RWPE2 (cell line): ENCODE measurements around the gene SLC9A9.
"Not testable (repeated sequence)": the region's sequence is repeated elsewhere in the genome, so short reads cannot be mapped to it uniquely, and the experiment has no call there.

Experiments
- ATAC-seq: fragments of 200-7000 bp; cut with Tn5 transposase; 3 replicates; pipeline ENCODE4 v1.9.1; 2021; ENCODE audit warnings: low read depth
- DNase-seq: peaks from one replicate; pipeline ENCODE4 v3.0.0-alpha.2; 2020; ENCODE audit warnings: low spot score
- H3K27ac ChIP-seq: fragments of 450-650 bp; 2 replicates; pipeline ENCODE4 v1.5.1; 2017; ENCODE audit warnings: mild to moderate bottlenecking; ENCODE audit not compliant: poor library complexity, severe bottlenecking
- H3K27me3 ChIP-seq: fragments of 250-450 bp; sonication (Bioruptor Pico); 2 replicates; pipeline ENCODE4 v1.5.1; 2021; ENCODE audit warnings: mild to moderate bottlenecking, moderate library complexity; ENCODE audit not compliant: insufficient read depth, poor library complexity, severe bottlenecking
- H3K36me3 ChIP-seq: fragments of 250-450 bp; sonication (Bioruptor Pico); 2 replicates; pipeline ENCODE4 v1.5.1; 2020; ENCODE audit warnings: low read depth, mild to moderate bottlenecking, moderate library complexity
- H3K4me1 ChIP-seq: fragments of 250-450 bp; sonication (Bioruptor Pico); 2 replicates; pipeline ENCODE4 v1.5.1; 2021; ENCODE audit warnings: mild to moderate bottlenecking, moderate library complexity; ENCODE audit not compliant: insufficient read depth, poor library complexity, severe bottlenecking
- H3K4me3 ChIP-seq: fragments of 250-450 bp; sonication (Bioruptor Pico); 2 replicates; pipeline ENCODE4 v1.5.1; 2021; ENCODE audit warnings: mild to moderate bottlenecking, moderate library complexity; ENCODE audit not compliant: severe bottlenecking
- H3K9me3 ChIP-seq: fragments of 250-450 bp; sonication (Bioruptor Pico); 2 replicates; pipeline ENCODE4 v1.5.1; 2021; ENCODE audit warnings: mild to moderate bottlenecking, moderate library complexity; ENCODE audit not compliant: severe bottlenecking
- CTCF ChIP-seq: fragments of 450-650 bp; IDR thresholded peaks from one replicate; pipeline ENCODE4 v1.5.1; 2017; ENCODE audit warnings: mild to moderate bottlenecking, moderate library complexity; ENCODE audit not compliant: poor library complexity, severe bottlenecking

Gene SLC9A9

GRCh38 chr3:143700431-143700975 is 147.8 kb downstream of the SLC9A9 start:
- ATAC-seq (no peak), DNase-seq (no peak)
- no peaks in the 10 kb centered on the region for H3K4me1 ChIP-seq
- H3K27ac ChIP-seq = no peak overlapping the region
- TF ChIP-seq CTCF = no peak
- H3K27me3 ChIP-seq = no peaks in the 10 kb centered on the region
- no peaks in the 10 kb centered on the region for H3K9me3 ChIP-seq
- no peaks in the 10 kb centered on the region for H3K36me3 ChIP-seq
- H3K4me3 ChIP-seq = no peak overlapping the region

- Histone ChIP-seq H3K4me1 (no peaks in the 10 kb centered on the region), H3K36me3 (no peaks in the 10 kb centered on the region), H3K27ac (no peak overlapping the region), H3K9me3 (no peaks in the 10 kb centered on the region), H3K27me3 (no peaks in the 10 kb centered on the region), H3K4me3 (no peak overlapping the region)
- TF ChIP-seq CTCF = no peak
- DNase-seq (no peak), ATAC-seq (no peak)
Measured at GRCh38 chr3:143699424-143699823, 148.8 kb downstream of the SLC9A9 start.

GRCh38 chr3:143698682-143699303 is 149.5 kb downstream of the SLC9A9 start:
- Histone ChIP-seq H3K27me3 (no peaks in the 10 kb centered on the region), H3K9me3 (no peaks in the 10 kb centered on the region), H3K4me3 (no peak overlapping the region), H3K27ac (no peak overlapping the region), H3K4me1 (no peaks in the 10 kb centered on the region), H3K36me3 (no peaks in the 10 kb centered on the region)
- no peak for DNase-seq
- no peak for TF ChIP-seq CTCF
- no peak for ATAC-seq

GRCh38 chr3:143697975-143698374 is 150.3 kb downstream of the SLC9A9 start:
- TF ChIP-seq CTCF = no peak
- ATAC-seq = peak; percentile 45; the same call in 1 of the 3 replicates

GRCh38 chr3:143695333-143695732 is 152.9 kb downstream of the SLC9A9 start:
- not testable (repeated sequence) for H3K9me3 ChIP-seq, H3K27ac ChIP-seq, H3K36me3 ChIP-seq, ATAC-seq, H3K27me3 ChIP-seq, H3K4me1 ChIP-seq, H3K4me3 ChIP-seq, DNase-seq

More at GRCh38 chr3:143697975-143698374, 150.3 kb downstream of the SLC9A9 start:
- Histone ChIP-seq H3K36me3 (no peaks in the 10 kb centered on the region), H3K4me1 (no peaks in the 10 kb centered on the region), H3K27ac (no peak overlapping the region), H3K9me3 (no peaks in the 10 kb centered on the region), H3K27me3 (no peaks in the 10 kb centered on the region), H3K4me3 (no peak overlapping the region)
- DNase-seq = no peak
